Measurements from ENCODE around the gene VMO1. TPM values are rescaled to one million over a fixed set of nuclear protein-coding genes. Genes with fewer than 3 reads are reported as not detected.
"Not testable (repeated sequence)": the region's sequence is repeated elsewhere in the genome, so short reads cannot be mapped to it uniquely, and the experiment has no call there.

Gene VMO1
- under 1 TPM; 0.39 to 0.74 (median 0.65) TPM for polyA plus RNA-seq (ENCODE audit: insufficient read length in 3 of 3)
- long read RNA-seq, donor 1, partial matches to known transcripts = 0 of 2 reads
- long read RNA-seq, donor 1, other reads (novel, unspliced or antisense) = 0 of 2 reads
- long read RNA-seq, donor 2 = 0 reads
- long read RNA-seq, donor 3 = 0 reads
- long read RNA-seq, donor 4 = 0 reads
- long read RNA-seq, donor 5, partial matches to known transcripts = 198 of 199 reads
- long read RNA-seq, donor 5, other reads (novel, unspliced or antisense) = 0 of 199 reads
- long read RNA-seq, donor 6 = 0 reads
- long read RNA-seq, donor 7 = 0 reads
- long read RNA-seq, donor 8 = 0 reads
- long read RNA-seq, donor 9 = 0 reads
- long read RNA-seq, donor 10 = 0 reads
- long read RNA-seq, donor 11 = 0 reads
- long read RNA-seq, donor 12, partial matches to known transcripts = 25 of 25 reads
- long read RNA-seq, donor 12, other reads (novel, unspliced or antisense) = 0 of 25 reads
- long read RNA-seq, donor 13, partial matches to known transcripts = 0 of 1 reads
- long read RNA-seq, donor 13, other reads (novel, unspliced or antisense) = 0 of 1 reads
- long read RNA-seq, donor 14 = 0 reads
- long read RNA-seq, donor 15 = 0 reads
- long read RNA-seq, donor 16 = 0 reads

- DNase-seq = no peak
Observed at GRCh38 chr17:4786106-4786511, at the start of gene VMO1. VMO1 (minus strand) TSS chr17:4786364; CDS start chr17:4786352, 12 bp downstream.

- no peak for DNase-seq
Observed at GRCh38 chr17:4834681-4835020, 48.5 kb upstream of the VMO1 start.

GRCh38 chr17:4833941-4834680 is 47.9 kb upstream of the VMO1 start:
- DNase-seq = peak; percentile 80

- peak; percentile 94 for DNase-seq
Observed at GRCh38 chr17:4833178-4833940, 47.2 kb upstream of the VMO1 start, which contains the start of gene MINK1. MINK1 (plus strand) TSS chr17:4833340; CDS start chr17:4833584, 244 bp downstream.

- not testable (repeated sequence) for DNase-seq
Observed at GRCh38 chr17:4832829-4833177, 46.6 kb upstream of the VMO1 start.

GRCh38 chr17:4827399-4827798 is 41.2 kb upstream of the VMO1 start:
- DNase-seq = no peak

- no peak for DNase-seq
Observed at GRCh38 chr17:4823373-4824089, 37.4 kb upstream of the VMO1 start.

GRCh38 chr17:4822835-4823234 is 36.7 kb upstream of the VMO1 start:
- no peak for DNase-seq

- DNase-seq = no peak
Observed at GRCh38 chr17:4818276-4818675, 32.1 kb upstream of the VMO1 start.

- DNase-seq = no peak
Observed at GRCh38 chr17:4816826-4817225, 30.7 kb upstream of the VMO1 start.

GRCh38 chr17:4815043-4815675 is 29.0 kb upstream of the VMO1 start:
- DNase-seq = no peak

GRCh38 chr17:4812690-4813089 is 26.5 kb upstream of the VMO1 start:
- DNase-seq = no peak

GRCh38 chr17:4811471-4811870 is 25.3 kb upstream of the VMO1 start:
- no peak for DNase-seq

GRCh38 chr17:4810696-4811290 is 24.6 kb upstream of the VMO1 start:
- no peak for DNase-seq

- DNase-seq = no peak
Observed at GRCh38 chr17:4808378-4808767, 22.2 kb upstream of the VMO1 start.

- no peak for DNase-seq
Observed at GRCh38 chr17:4807605-4808377, 21.6 kb upstream of the VMO1 start.

GRCh38 chr17:4806777-4807604 is 20.8 kb upstream of the VMO1 start, which contains the start of gene PLD2:
PLD2 (plus strand) TSS chr17:4807152; CDS start chr17:4807773, 621 bp downstream.
- DNase-seq = peak; percentile 87

- DNase-seq = no peak
Observed at GRCh38 chr17:4806456-4806776, 20.3 kb upstream of the VMO1 start.

- no peak for DNase-seq
Observed at GRCh38 chr17:4802228-4802627, 16.1 kb upstream of the VMO1 start, which contains the start of gene C17orf114. C17orf114 (minus strand) TSS chr17:4802328.
